Activated CD8-positive, alpha-beta memory T cell treated with anti-CD3 and anti-CD28 coated beads, Interleukin-2, amount 10 ng/mL, durations not matched to agents 7 days and 5 days (primary cell): ENCODE measurements around the gene RNF212. TPM values are rescaled to one million over a fixed set of nuclear protein-coding genes. Genes with fewer than 3 reads are reported as not detected.

Source experiments
- ATAC-seq: fragments of 150-1000 bp; cut with Tn5 transposase; one replicate; pipeline ENCODE4 v1.10.0; 2021; ENCODE audit warnings: moderate library complexity
- CTCF ChIA-PET: fragments of 350-600 bp; sonication (Branson Sonifier 250); formaldehyde crosslinking; loops from one replicate; lab custom pipeline; 2021; ENCODE audit warnings: antibody characterized with exemption; lab: Charles Lee
- DNase-seq: peaks from one replicate; pipeline ENCODE4 v3.0.0-alpha.2; 2020
- H3K27ac Mint-ChIP-seq: one replicate; pipeline ENCODE4 v1.8.0; 2021; ENCODE audit warnings: mild to moderate bottlenecking, mixed read lengths
- H3K27me3 Mint-ChIP-seq: one replicate; pipeline ENCODE4 v1.8.0; 2021; ENCODE audit warnings: mixed read lengths
- H3K36me3 Mint-ChIP-seq: one replicate; pipeline ENCODE4 v1.8.0; 2021; ENCODE audit warnings: mild to moderate bottlenecking, mixed read lengths
- H3K4me1 Mint-ChIP-seq: one replicate; pipeline ENCODE4 v1.8.0; 2021; ENCODE audit warnings: mixed read lengths
- H3K4me3 Mint-ChIP-seq: one replicate; pipeline ENCODE4 v1.8.0; 2021; ENCODE audit warnings: mild to moderate bottlenecking, moderate library complexity, mixed read lengths
- H3K9me3 Mint-ChIP-seq: one replicate; pipeline ENCODE4 v1.8.0; 2022; ENCODE audit warnings: low read depth, mixed read lengths
- total RNA-seq, 2 experiments: library from RNA; stranded (reverse); gene quantifications; one replicate each; pipeline ENCODE4 v1.2.3, GENCODE V29; 2021

Gene RNF212
- total RNA-seq, 2 experiments from 2014 or later = 1.2 to 3.2 TPM

GRCh38 chr4:1023895-1024740 is 89.2 kb downstream of the RNF212 start:
- no peaks in the 10 kb centered on the region for H3K27me3 Mint-ChIP-seq
- no peaks in the 10 kb centered on the region for H3K9me3 Mint-ChIP-seq
- ATAC-seq = no peak

GRCh38 chr4:1023075-1023640 is 90.2 kb downstream of the RNF212 start:
- no peaks in the 10 kb centered on the region for H3K36me3 Mint-ChIP-seq
- H3K9me3 Mint-ChIP-seq = no peaks in the 10 kb centered on the region
- CTCF ChIA-PET = no interaction called here
- no peak for DNase-seq
- no peak for ATAC-seq
- no peak overlapping the region for H3K27ac Mint-ChIP-seq
- H3K4me3 Mint-ChIP-seq = no peak overlapping the region
- no peaks in the 10 kb centered on the region for H3K27me3 Mint-ChIP-seq
- H3K4me1 Mint-ChIP-seq = peaks cover 5% of the 10 kb centered on the region

More at GRCh38 chr4:1023895-1024740, 89.2 kb downstream of the RNF212 start:
- no peak for DNase-seq
- Mint-ChIP-seq H3K4me1 (peaks cover 5% of the 10 kb centered on the region), H3K27ac (no peak overlapping the region), H3K4me3 (no peak overlapping the region), H3K36me3 (no peaks in the 10 kb centered on the region)
- CTCF ChIA-PET = no interaction called here

GRCh38 chr4:1022739-1023066 is 90.7 kb downstream of the RNF212 start:
- no peak for DNase-seq
- peaks cover 5% of the 10 kb centered on the region for H3K4me1 Mint-ChIP-seq
- H3K36me3 Mint-ChIP-seq = no peaks in the 10 kb centered on the region
- no peaks in the 10 kb centered on the region for H3K27me3 Mint-ChIP-seq
- no peak overlapping the region for H3K4me3 Mint-ChIP-seq
- CTCF ChIA-PET = no interaction called here
- ATAC-seq = no peak
- H3K27ac Mint-ChIP-seq = no peak overlapping the region
- no peaks in the 10 kb centered on the region for H3K9me3 Mint-ChIP-seq

GRCh38 chr4:1022051-1022738 is 91.2 kb downstream of the RNF212 start:
- peaks cover 5% of the 10 kb centered on the region for H3K4me1 Mint-ChIP-seq
- CTCF ChIA-PET = no interaction called here
- no peak overlapping the region for H3K27ac Mint-ChIP-seq
- no peaks in the 10 kb centered on the region for H3K27me3 Mint-ChIP-seq
- no peak overlapping the region for H3K4me3 Mint-ChIP-seq
- H3K36me3 Mint-ChIP-seq = no peaks in the 10 kb centered on the region
- ATAC-seq = no peak
- no peaks in the 10 kb centered on the region for H3K9me3 Mint-ChIP-seq
- DNase-seq = no peak

Other genes with a start within 250 kb of the RNF212 start
- gene GAK, start 181.2 kb downstream of the RNF212 start, total RNA-seq = 100 to 1,000 TPM; 152 to 176 TPM
- 10 to 100 TPM; 23.4 to 37.2 TPM for gene TMEM175, start 181.1 kb downstream of the RNF212 start, total RNA-seq
- gene DGKQ, start 140.0 kb downstream of the RNF212 start, total RNA-seq = 10 to 100 TPM; 22.9 to 27.6 TPM
- gene IDUA, start 126.5 kb downstream of the RNF212 start, total RNA-seq = 10 to 100 TPM; 27.1 to 28.1 TPM
- not detected for gene SLC26A1, start 120.2 kb downstream of the RNF212 start, total RNA-seq
- gene FGFRL1, start 101.9 kb downstream of the RNF212 start, total RNA-seq = 1 to 10 TPM; 8.4 to 9.3 TPM
- gene SPON2, start 59.0 kb upstream of the RNF212 start, total RNA-seq = 10 to 100 TPM; 11.7 to 28.0 TPM
- gene CTBP1, start 135.6 kb upstream of the RNF212 start, total RNA-seq = 100 to 1,000 TPM; 193 to 250 TPM
- gene MAEA, start 176.3 kb upstream of the RNF212 start, total RNA-seq = 10 to 100 TPM; 63.9 to 70.0 TPM
- 10 to 100 TPM; 18.2 to 25.2 TPM for gene UVSSA, start 233.6 kb upstream of the RNF212 start, total RNA-seq